ENCODE results near the gene OTX1.
"Not testable (repeated sequence)": the region's sequence is repeated elsewhere in the genome, so short reads cannot be mapped to it uniquely, and the experiment has no call there.

The OTX1 gene

GRCh38 chr2:63059793-63060471 lies 9.3 kb downstream of the OTX1 start:
- no peak for DNase-seq

GRCh38 chr2:63060472-63060991 lies 9.9 kb downstream of the OTX1 start:
- no peak for DNase-seq

GRCh38 chr2:63064197-63064596 lies 13.6 kb downstream of the OTX1 start:
- no peak for DNase-seq

GRCh38 chr2:63064661-63065060 lies 14.0 kb downstream of the OTX1 start:
- no peak for DNase-seq

- DNase-seq = no peak
These were observed 15.6 kb downstream of the OTX1 start for GRCh38 chr2:63066265-63066664.

GRCh38 chr2:63066838-63067237 lies 16.2 kb downstream of the OTX1 start:
- DNase-seq = no peak

- no peak for DNase-seq
These were observed 21.0 kb downstream of the OTX1 start for GRCh38 chr2:63071664-63072063.

- DNase-seq = no peak
These were observed 23.4 kb downstream of the OTX1 start for GRCh38 chr2:63073994-63074393.

- DNase-seq = not testable (repeated sequence)
These were observed 23.8 kb downstream of the OTX1 start for GRCh38 chr2:63074399-63074798.

- DNase-seq = no peak
These were observed 28.4 kb downstream of the OTX1 start for GRCh38 chr2:63078852-63079606.

- no peak for DNase-seq
These were observed 30.8 kb downstream of the OTX1 start for GRCh38 chr2:63081404-63081803.

- DNase-seq = no peak
These were observed 36.1 kb downstream of the OTX1 start for GRCh38 chr2:63086687-63087086.

- no peak for DNase-seq
These were observed 41.8 kb downstream of the OTX1 start for GRCh38 chr2:63092401-63092800.

- DNase-seq = no peak
These were observed 42.2 kb downstream of the OTX1 start for GRCh38 chr2:63092857-63093256.

- DNase-seq = no peak
These were observed 42.9 kb downstream of the OTX1 start for GRCh38 chr2:63093502-63093901.

GRCh38 chr2:63096491-63096890 lies 45.9 kb downstream of the OTX1 start:
- DNase-seq = no peak

GRCh38 chr2:63099032-63099431 lies 48.4 kb downstream of the OTX1 start:
- DNase-seq = no peak

GRCh38 chr2:63101954-63102353 lies 51.3 kb downstream of the OTX1 start:
- DNase-seq = no peak

- no peak for DNase-seq
These were observed 53.9 kb downstream of the OTX1 start for GRCh38 chr2:63104482-63104881.
